Measurements from ENCODE around the gene PFKM. TPM values are rescaled to one million over a fixed set of nuclear protein-coding genes. Genes with fewer than 3 reads are reported as not detected.

The PFKM gene
- total and polyA plus RNA-seq, 4 experiments from 2014 or later: 7.8 to 14.6 (median 10.9) TPM

GRCh38 chr12:48163150-48163747 is 44.1 kb downstream of the PFKM start:
- H3K27me3 ChIP-seq (ENCODE audit: insufficient read depth, low read length): no peaks in the 10 kb centered on the region

DNA sequence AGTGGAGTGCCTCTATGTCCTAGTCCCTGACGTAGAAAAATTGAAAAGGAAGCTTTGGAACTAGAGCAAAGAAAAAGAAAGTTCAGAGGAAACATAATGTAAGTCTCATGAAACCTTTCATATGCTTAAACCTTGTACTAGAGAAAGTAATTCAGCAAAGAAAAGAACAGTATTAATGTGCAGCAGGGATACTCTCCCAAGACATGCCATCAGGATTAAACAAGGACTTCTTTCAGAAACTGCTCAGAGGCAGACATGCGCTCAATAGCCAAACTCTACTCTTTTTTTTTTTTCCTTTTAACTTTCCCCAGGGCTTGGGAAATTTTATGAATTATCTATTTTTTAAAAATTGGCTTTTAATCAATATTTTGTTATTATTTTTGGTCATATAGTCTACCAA is 45.3 kb downstream of the PFKM start:
- DNase-seq: no peak
- POLR2A ChIA-PET (ENCODE audit: partially characterized antibody): interaction anchor here (1.9 kb wide), 1 partner anchor 34 kb away, joined by 5 read pairs; no protein-coding TSS in a partner anchor
- no peak overlapping the region for H3K27ac Mint-ChIP-seq
- Histone ChIP-seq H3K4me1 (ENCODE audit: insufficient read depth, low read length) (no peaks in the 10 kb centered on the region), H3K27me3 (ENCODE audit: insufficient read depth, low read length) (no peaks in the 10 kb centered on the region), H3K9me3 (ENCODE audit: control insufficient read depth in 1 of 2, low read length in 2 of 2) (no peaks in the 10 kb centered on the region), H3K27ac (ENCODE audit: low read depth, low read length) (no peak overlapping the region), H3K36me3 (ENCODE audit: insufficient read depth, low read length) (no peaks in the 10 kb centered on the region), H3K4me3 (ENCODE audit: low read length in 2 of 2) (no peak overlapping the region)
- H3K36me3 Mint-ChIP-seq: no peaks in the 10 kb centered on the region
- no peaks in the 10 kb centered on the region for H3K9me3 Mint-ChIP-seq
- intact Hi-C loops (cut with micrococcal nuclease): loop anchor here (2.0 kb wide), 1 partner anchor 58 kb away; the partner anchor contains the start of gene SENP1
- peaks cover 0 to 6% (median 3%) of the 10 kb centered on the region in 4 donors for H3K4me1 Mint-ChIP-seq
- CTCF ChIA-PET (ENCODE audit: partially characterized antibody): interaction anchor here (0.6 to 4.0 kb wide), 17 partner anchors 7 to 449 kb away, joined by 3 to 28 read pairs (median 4); partner anchors contain the start of genes ASB8, SENP1 and TMEM106C
- peaks cover 6 to 7% of the 10 kb centered on the region in 2 donors for H3K27me3 Mint-ChIP-seq
- H3K4me3 Mint-ChIP-seq: no peak overlapping the region

More at GRCh38 chr12:48163150-48163747, 44.1 kb downstream of the PFKM start:
- Mint-ChIP-seq H3K4me1 (peaks cover 2 to 14% (median 8%) of the 10 kb centered on the region in 4 donors), H3K27ac (peak overlapping the region in 1 of 7 donors; percentile 1), H3K4me3 (no peak overlapping the region), H3K27me3 (peaks cover 6 to 7% of the 10 kb centered on the region in 2 donors), H3K36me3 (no peaks in the 10 kb centered on the region), H3K9me3 (peaks cover 0 to 2% (median 0%) of the 10 kb centered on the region in 8 donors)
- Histone ChIP-seq H3K4me1 (ENCODE audit: insufficient read depth, low read length) (peaks cover under 1% of the 10 kb centered on the region), H3K36me3 (ENCODE audit: insufficient read depth, low read length) (no peaks in the 10 kb centered on the region), H3K9me3 (ENCODE audit: control insufficient read depth in 1 of 2, low read length in 2 of 2) (no peaks in the 10 kb centered on the region), H3K4me3 (ENCODE audit: low read length in 2 of 2) (no peak overlapping the region), H3K27ac (ENCODE audit: low read depth, low read length) (no peak overlapping the region)
- ChIA-PET CTCF (ENCODE audit: partially characterized antibody) (interaction anchor here (1.3 to 4.0 kb wide), 6 partner anchors 15 to 447 kb away, joined by 4 to 28 read pairs (median 6); no protein-coding TSS in a partner anchor), POLR2A (ENCODE audit: partially characterized antibody) (no interaction called here)
- intact Hi-C loops (cut with micrococcal nuclease): no loop called here
- no peak for DNase-seq

GRCh38 chr12:48165089-48165981 is 46.2 kb downstream of the PFKM start:
- H3K4me3 Mint-ChIP-seq: no peak overlapping the region
- H3K27ac Mint-ChIP-seq: no peak overlapping the region
- POLR2A ChIA-PET (ENCODE audit: partially characterized antibody): interaction anchor here (1.9 kb wide), 1 partner anchor 33 kb away, joined by 5 read pairs; no protein-coding TSS in a partner anchor

GRCh38 chr12:48169011-48169410 is 49.8 kb downstream of the PFKM start:
- Histone ChIP-seq H3K9me3 (ENCODE audit: control insufficient read depth in 1 of 2, low read length in 2 of 2) (no peaks in the 10 kb centered on the region), H3K36me3 (ENCODE audit: insufficient read depth, low read length) (no peaks in the 10 kb centered on the region), H3K27me3 (ENCODE audit: insufficient read depth, low read length) (no peaks in the 10 kb centered on the region), H3K4me3 (ENCODE audit: low read length in 2 of 2) (no peak overlapping the region), H3K27ac (ENCODE audit: low read depth, low read length) (no peak overlapping the region), H3K4me1 (ENCODE audit: insufficient read depth, low read length) (no peaks in the 10 kb centered on the region)
- Mint-ChIP-seq H3K4me3 (no peak overlapping the region), H3K27me3 (peaks cover 4 to 7% of the 10 kb centered on the region in 2 donors), H3K4me1 (peaks cover 0 to 2% (median under 1%) of the 10 kb centered on the region in 4 donors), H3K36me3 (no peaks in the 10 kb centered on the region), H3K9me3 (no peaks in the 10 kb centered on the region), H3K27ac (no peak overlapping the region)
- intact Hi-C loops (cut with micrococcal nuclease): no loop called here
- DNase-seq: no peak
- ChIA-PET POLR2A (ENCODE audit: partially characterized antibody) (no interaction called here), CTCF (ENCODE audit: partially characterized antibody) (interaction anchor here (1.4 kb wide), 1 partner anchor 14 kb away, joined by 4 read pairs; no protein-coding TSS in a partner anchor)

More at GRCh38 chr12:48165089-48165981, 46.2 kb downstream of the PFKM start:
- Histone ChIP-seq H3K4me3 (ENCODE audit: low read length in 2 of 2) (no peak overlapping the region), H3K4me1 (ENCODE audit: insufficient read depth, low read length) (no peaks in the 10 kb centered on the region), H3K9me3 (ENCODE audit: control insufficient read depth in 1 of 2, low read length in 2 of 2) (no peaks in the 10 kb centered on the region), H3K27ac (ENCODE audit: low read depth, low read length) (no peak overlapping the region), H3K36me3 (ENCODE audit: insufficient read depth, low read length) (no peaks in the 10 kb centered on the region), H3K27me3 (ENCODE audit: insufficient read depth, low read length) (no peaks in the 10 kb centered on the region)
- H3K4me1 Mint-ChIP-seq: peaks cover 0 to 6% (median 1%) of the 10 kb centered on the region in 4 donors
- no peaks in the 10 kb centered on the region for H3K36me3 Mint-ChIP-seq
- peaks cover 6 to 7% of the 10 kb centered on the region in 2 donors for H3K27me3 Mint-ChIP-seq
- CTCF ChIA-PET (ENCODE audit: partially characterized antibody): interaction anchor here (0.6 to 4.0 kb wide), 26 partner anchors 8 to 453 kb away, joined by 3 to 28 read pairs (median 4); partner anchors contain the start of genes ASB8, CCDC184, SENP1 and TMEM106C
- peak; percentile 61 to 73 (median 71) for DNase-seq
- no peaks in the 10 kb centered on the region for H3K9me3 Mint-ChIP-seq
- intact Hi-C loops (cut with micrococcal nuclease): loop anchor here (1.0 to 2.0 kb wide), 5 partner anchors 59 to 450 kb away; partner anchors contain the start of genes SENP1 and TMEM106C

- H3K9me3 ChIP-seq (ENCODE audit: control insufficient read depth in 1 of 2, low read length in 2 of 2): no peaks in the 10 kb centered on the region
- H3K4me3 Mint-ChIP-seq: peak overlapping the region in 4 of 8 donors; percentile 14 to 66 (median 47)
- no peaks in the 10 kb centered on the region for H3K36me3 Mint-ChIP-seq
- H3K4me1 ChIP-seq (ENCODE audit: insufficient read depth, low read length): no peaks in the 10 kb centered on the region
- H3K4me1 Mint-ChIP-seq: peaks cover 3 to 8% (median 4%) of the 10 kb centered on the region in 4 donors
- H3K36me3 ChIP-seq (ENCODE audit: insufficient read depth, low read length): no peaks in the 10 kb centered on the region
- H3K27ac ChIP-seq (ENCODE audit: low read depth, low read length): no peak overlapping the region
- intact Hi-C loops (cut with micrococcal nuclease): no loop called here
- no peaks in the 10 kb centered on the region for H3K9me3 Mint-ChIP-seq
- no peak overlapping the region for H3K4me3 ChIP-seq (ENCODE audit: low read length in 2 of 2)
- H3K27me3 Mint-ChIP-seq: peaks cover 5 to 17% of the 10 kb centered on the region in 2 donors
- ChIA-PET CTCF (ENCODE audit: partially characterized antibody) (interaction anchor here (1.0 to 6.3 kb wide), 4 partner anchors 11 to 442 kb away, joined by 3 to 28 read pairs (median 6); no protein-coding TSS in a partner anchor), POLR2A (ENCODE audit: partially characterized antibody) (no interaction called here)
- H3K27me3 ChIP-seq (ENCODE audit: insufficient read depth, low read length): no peaks in the 10 kb centered on the region
- H3K27ac Mint-ChIP-seq: peak overlapping the region in 3 of 7 donors; percentile 30 to 84 (median 69)
- no peak for DNase-seq
Observed at GRCh38 chr12:48175613-48176416, 56.7 kb downstream of the PFKM start.

- H3K27me3 Mint-ChIP-seq: peaks cover 5 to 21% of the 10 kb centered on the region in 2 donors
- CTCF ChIA-PET (ENCODE audit: partially characterized antibody): interaction anchor here (1.0 to 6.3 kb wide), 4 partner anchors 11 to 442 kb away, joined by 3 to 28 read pairs (median 6); no protein-coding TSS in a partner anchor
- no peak for DNase-seq
Observed at GRCh38 chr12:48176417-48176751, 57.2 kb downstream of the PFKM start.

More at GRCh38 chr12:48176417-48176751, 57.2 kb downstream of the PFKM start:
- Histone ChIP-seq H3K4me3 (ENCODE audit: low read length in 2 of 2) (no peak overlapping the region), H3K36me3 (ENCODE audit: insufficient read depth, low read length) (no peaks in the 10 kb centered on the region), H3K27me3 (ENCODE audit: insufficient read depth, low read length) (no peaks in the 10 kb centered on the region), H3K4me1 (ENCODE audit: insufficient read depth, low read length) (no peaks in the 10 kb centered on the region), H3K27ac (ENCODE audit: low read depth, low read length) (no peak overlapping the region), H3K9me3 (ENCODE audit: control insufficient read depth in 1 of 2, low read length in 2 of 2) (no peaks in the 10 kb centered on the region)
- Mint-ChIP-seq H3K4me3 (peak overlapping the region in 1 of 8 donors; percentile 7), H3K4me1 (peaks cover 3 to 8% (median 4%) of the 10 kb centered on the region in 4 donors), H3K27ac (no peak overlapping the region), H3K9me3 (no peaks in the 10 kb centered on the region), H3K36me3 (no peaks in the 10 kb centered on the region)
- intact Hi-C loops (cut with micrococcal nuclease): no loop called here
- POLR2A ChIA-PET (ENCODE audit: partially characterized antibody): no interaction called here
